Cardiac muscle cell (in vitro differentiated cells and primary cell): ENCODE data around the gene CARMIL3. TPM values are rescaled to one million over a fixed set of nuclear protein-coding genes. Genes with fewer than 3 reads are reported as not detected.

Experiments
- DNase-seq, 2 donors: peaks; one replicate each; pipeline versions ENCODE4 v3.0.0 to v3.0.0-alpha.2; 2010 to 2017; ENCODE audit warnings: low read depth in 1 of 2, low spot score in 1 of 2
- H3K27ac ChIP-seq: fragments of 200-600 bp; sonication (generic); 2 replicates; pipeline ENCODE4 v1.5.1; 2016
- H3K27me3 ChIP-seq: fragments of 200-600 bp; sonication (generic); 2 replicates; pipeline ENCODE4 v1.6.0; 2016; ENCODE audit warnings: control low read depth
- H3K36me3 ChIP-seq: fragments of 200-600 bp; sonication (generic); 2 replicates; pipeline ENCODE4 v1.5.1; 2016; ENCODE audit warnings: control low read depth
- H3K4me1 ChIP-seq: fragments of 200-600 bp; sonication (generic); 2 replicates; pipeline ENCODE4 v1.8.1; 2017; ENCODE audit warnings: low read depth, mild to moderate bottlenecking, mixed run types
- H3K4me3 ChIP-seq: fragments of 200-600 bp; sonication (generic); 2 replicates; pipeline ENCODE4 v1.5.1; 2016; ENCODE audit warnings: mild to moderate bottlenecking
- H3K9me3 ChIP-seq: fragments of 200-600 bp; sonication (generic); 2 replicates; pipeline ENCODE4 v1.5.1; 2017; ENCODE audit warnings: low read depth, mild to moderate bottlenecking, control low read depth
- polyA plus RNA-seq: library from polyadenylated mRNA; unstranded; fragments of >200 nt; fragmentation: Nextera tagmentation; extraction: Ambion mirVana; gene quantifications from 2 replicates; pipeline ENCODE4 v1.2.1, GENCODE V29; 2016
- total RNA-seq: library from RNA; depleted of rRNA; stranded (reverse); fragments of >200 nt; gene quantifications from 2 replicates; pipeline ENCODE4 v1.2.3, GENCODE V29; 2016
- TF ChIP-seq, protein P1 (sequence below): IDR thresholded peaks from 2 replicates; pipeline ENCODE4 v1.5.1; 2012; ENCODE audit warnings: low read depth, mild to moderate bottlenecking, low read length

Gene CARMIL3
- total and polyA plus RNA-seq, 2 experiments from 2014 or later: 0.06 to 0.22 TPM

DNA sequence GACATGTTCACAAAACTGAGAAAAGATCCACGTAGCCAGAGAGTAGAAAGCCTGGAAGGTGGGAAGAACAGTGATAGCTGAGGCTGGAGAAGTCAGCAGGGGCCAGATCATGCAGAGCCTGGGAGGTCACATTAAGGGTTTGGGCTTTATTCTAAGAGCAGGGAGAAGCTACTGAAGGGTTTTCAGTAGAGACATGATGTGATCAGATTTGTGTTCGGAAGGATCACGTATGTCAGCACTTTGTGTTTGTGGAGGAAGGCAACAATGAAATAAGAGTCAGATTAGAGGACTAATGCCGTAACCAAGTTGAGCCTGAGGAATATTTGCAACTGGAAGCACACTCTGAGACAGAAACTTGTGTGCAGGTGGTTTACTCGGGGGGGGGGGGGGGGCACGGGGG, 38.1 kb downstream of the CARMIL3 start:
- no peaks in the 10 kb centered on the region for H3K27me3 ChIP-seq
- no peaks in the 10 kb centered on the region for H3K36me3 ChIP-seq
- no peak overlapping the region for H3K4me3 ChIP-seq
- no peak overlapping the region for H3K27ac ChIP-seq
- TF ChIP-seq, protein P1, sequence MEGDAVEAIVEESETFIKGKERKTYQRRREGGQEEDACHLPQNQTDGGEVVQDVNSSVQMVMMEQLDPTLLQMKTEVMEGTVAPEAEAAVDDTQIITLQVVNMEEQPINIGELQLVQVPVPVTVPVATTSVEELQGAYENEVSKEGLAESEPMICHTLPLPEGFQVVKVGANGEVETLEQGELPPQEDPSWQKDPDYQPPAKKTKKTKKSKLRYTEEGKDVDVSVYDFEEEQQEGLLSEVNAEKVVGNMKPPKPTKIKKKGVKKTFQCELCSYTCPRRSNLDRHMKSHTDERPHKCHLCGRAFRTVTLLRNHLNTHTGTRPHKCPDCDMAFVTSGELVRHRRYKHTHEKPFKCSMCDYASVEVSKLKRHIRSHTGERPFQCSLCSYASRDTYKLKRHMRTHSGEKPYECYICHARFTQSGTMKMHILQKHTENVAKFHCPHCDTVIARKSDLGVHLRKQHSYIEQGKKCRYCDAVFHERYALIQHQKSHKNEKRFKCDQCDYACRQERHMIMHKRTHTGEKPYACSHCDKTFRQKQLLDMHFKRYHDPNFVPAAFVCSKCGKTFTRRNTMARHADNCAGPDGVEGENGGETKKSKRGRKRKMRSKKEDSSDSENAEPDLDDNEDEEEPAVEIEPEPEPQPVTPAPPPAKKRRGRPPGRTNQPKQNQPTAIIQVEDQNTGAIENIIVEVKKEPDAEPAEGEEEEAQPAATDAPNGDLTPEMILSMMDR: no peak
- H3K9me3 ChIP-seq: no peaks in the 10 kb centered on the region
- DNase-seq: no peak
- peaks cover under 1% of the 10 kb centered on the region for H3K4me1 ChIP-seq

- Histone ChIP-seq H3K27ac (no peak overlapping the region), H3K36me3 (no peaks in the 10 kb centered on the region), H3K4me3 (no peak overlapping the region), H3K4me1 (peaks cover 7% of the 10 kb centered on the region), H3K9me3 (no peaks in the 10 kb centered on the region), H3K27me3 (no peaks in the 10 kb centered on the region)
- DNase-seq: no peak
- TF ChIP-seq, protein P1: no peak
These were observed 40.3 kb downstream of the CARMIL3 start for GRCh38 chr14:24092110-24092504.

DNA sequence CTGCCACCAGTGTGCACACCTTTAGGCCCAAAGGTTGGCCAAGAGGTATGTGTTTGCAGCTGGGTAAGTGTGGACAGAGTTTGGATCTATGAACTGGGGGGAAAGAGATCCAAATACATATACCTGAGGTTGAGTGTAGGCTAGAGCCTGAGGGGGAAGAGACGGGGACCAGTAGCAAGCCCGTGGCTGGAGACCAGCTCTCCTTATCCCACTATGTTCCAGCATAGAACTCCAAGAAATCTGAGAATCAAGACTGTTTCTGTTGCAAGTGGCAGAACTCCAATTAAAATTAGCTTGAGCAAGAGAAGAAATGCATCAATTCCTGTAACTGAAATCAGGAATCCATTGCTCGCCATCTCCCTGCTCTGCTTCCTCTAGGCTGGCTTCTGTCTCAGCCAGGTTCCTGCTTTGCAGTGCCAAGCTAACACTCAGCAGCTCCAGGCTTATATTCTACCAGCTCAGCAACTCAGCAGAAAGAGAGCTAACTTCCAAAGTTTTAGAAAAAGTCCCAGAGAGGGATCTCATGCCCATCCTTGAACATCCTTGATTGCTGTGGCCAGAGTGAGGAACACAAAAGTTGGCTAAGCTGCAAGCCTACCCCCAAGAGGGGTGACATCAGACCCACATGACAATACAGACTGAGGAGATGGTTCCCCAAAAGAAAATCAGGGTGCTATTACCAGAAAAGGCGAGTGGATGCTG, 40.8 kb downstream of the CARMIL3 start:
- Histone ChIP-seq H3K27me3 (no peaks in the 10 kb centered on the region), H3K36me3 (no peaks in the 10 kb centered on the region), H3K4me3 (no peak overlapping the region), H3K27ac (no peak overlapping the region), H3K4me1 (peaks cover 7% of the 10 kb centered on the region), H3K9me3 (no peaks in the 10 kb centered on the region)
- TF ChIP-seq, protein P1: no peak
- peak in 1 of 2 donors; percentile 8 for DNase-seq

GRCh38 chr14:24093207-24093900, 41.5 kb downstream of the CARMIL3 start:
- Histone ChIP-seq H3K4me1 (peaks cover 7% of the 10 kb centered on the region), H3K4me3 (peak overlapping the region; percentile 45)

DNA sequence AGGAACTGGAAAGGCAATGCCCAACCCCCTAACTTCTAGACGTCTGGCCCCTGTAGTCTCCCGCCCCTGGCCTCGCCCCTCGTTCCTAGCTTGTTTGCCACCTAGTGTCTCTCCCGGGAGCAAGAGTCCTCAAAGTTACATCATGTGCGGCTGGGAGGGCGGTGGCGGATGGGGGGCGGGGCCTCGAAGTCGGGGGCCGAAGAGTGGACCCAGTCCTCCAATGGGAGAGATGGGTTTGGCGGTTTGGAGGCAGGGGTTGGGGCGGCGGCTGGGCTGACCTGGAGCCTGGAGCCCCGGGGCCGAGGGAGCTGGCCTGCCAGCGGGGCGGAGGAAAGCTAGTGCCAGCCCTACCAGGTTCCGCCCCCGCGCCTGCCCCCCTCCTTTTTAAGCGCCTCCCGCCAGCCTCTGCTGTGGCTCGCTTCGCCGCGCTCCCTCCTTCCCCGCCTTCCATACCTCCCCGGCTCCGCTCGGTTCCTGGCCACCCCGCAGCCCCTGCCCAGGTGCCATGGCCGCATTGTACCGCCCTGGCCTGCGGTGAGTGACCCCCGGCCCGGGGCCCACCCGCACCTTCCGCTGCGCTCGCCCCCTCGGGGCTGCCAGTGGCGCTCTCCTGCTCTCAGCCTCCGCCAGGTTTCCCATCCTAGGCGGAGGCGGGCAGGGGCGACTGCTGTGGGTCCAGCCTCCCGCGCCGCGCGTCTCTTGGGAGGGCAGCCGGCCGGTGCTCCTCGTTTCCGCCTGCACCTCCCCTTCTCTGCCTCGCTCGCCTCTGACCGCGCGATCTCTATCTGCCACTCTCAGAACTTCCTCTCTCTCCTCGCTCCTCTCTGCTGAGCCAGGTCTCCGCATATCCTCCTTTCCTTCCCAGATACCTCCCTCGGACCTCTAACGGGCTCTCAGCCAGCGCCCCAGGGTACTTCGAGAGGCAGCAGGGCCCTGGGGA, 42.4 kb downstream of the CARMIL3 start, which contains the start of gene PCK2:
TSS of gene PCK2 (plus strand) at position 411 of the 940 bp plus-strand sequence. CDS start at position 506, 95 bp downstream.
- Histone ChIP-seq H3K4me1 (peaks cover 7% of the 10 kb centered on the region), H3K27ac (no peak within 1 kb of the TSS), H3K27me3 (no peaks in the 10 kb centered on the region), H3K4me3 (peak within 1 kb of the TSS; percentile 45), H3K9me3 (no peaks in the 10 kb centered on the region), H3K36me3 (no peaks in the 10 kb centered on the region)
- TF ChIP-seq, protein P1: peak; percentile 12
- peak; percentile 90 to 96 for DNase-seq

More at GRCh38 chr14:24093207-24093900, 41.5 kb downstream of the CARMIL3 start:
- TF ChIP-seq, protein P1: no peak
- DNase-seq: no peak
- Histone ChIP-seq H3K27me3 (no peaks in the 10 kb centered on the region), H3K27ac (no peak overlapping the region), H3K9me3 (no peaks in the 10 kb centered on the region), H3K36me3 (no peaks in the 10 kb centered on the region)
